HG03039 (cell line): ENCODE results near the gene DAAM1.

Experiments used
- ATAC-seq: cut with Tn5 transposase; IDR thresholded peaks from one replicate; pipeline ENCODE4 v1.9.1; 2021; ENCODE audit warnings: mild to moderate bottlenecking, moderate library complexity; ENCODE audit not compliant: unreplicated experiment

Gene DAAM1

DNA sequence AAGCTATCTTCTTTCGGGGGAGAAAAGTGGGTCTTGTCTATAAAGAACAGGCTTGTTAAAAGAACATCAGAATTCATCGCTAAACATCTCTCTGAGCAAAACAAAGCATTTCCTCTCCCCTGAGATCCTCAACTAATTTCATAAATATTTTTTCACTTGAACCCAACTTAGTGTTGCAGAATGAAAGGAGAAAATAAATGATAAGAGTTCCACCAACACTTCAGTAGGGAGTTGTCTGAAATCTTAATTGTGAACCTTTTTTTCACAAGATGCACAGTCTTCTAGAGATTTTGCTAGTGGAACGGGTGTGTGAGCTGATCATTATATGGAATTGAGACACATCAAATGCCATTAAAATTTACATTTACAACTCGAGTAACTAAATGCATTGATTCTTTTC, 1.3 kb upstream of the DAAM1 start:
- ATAC-seq: no peak

GRCh38 chr14:59187802-59188460, 536 bp upstream of the DAAM1 start:
- peak; percentile 2 for ATAC-seq

GRCh38 chr14:59189091-59189785, 771 bp downstream of the DAAM1 start:
- peak; percentile 11 for ATAC-seq

GRCh38 chr14:59189786-59190368, 1.4 kb downstream of the DAAM1 start:
- peak; percentile 35 for ATAC-seq

GRCh38 chr14:59190372-59190771, 1.9 kb downstream of the DAAM1 start:
- no peak for ATAC-seq

DNA sequence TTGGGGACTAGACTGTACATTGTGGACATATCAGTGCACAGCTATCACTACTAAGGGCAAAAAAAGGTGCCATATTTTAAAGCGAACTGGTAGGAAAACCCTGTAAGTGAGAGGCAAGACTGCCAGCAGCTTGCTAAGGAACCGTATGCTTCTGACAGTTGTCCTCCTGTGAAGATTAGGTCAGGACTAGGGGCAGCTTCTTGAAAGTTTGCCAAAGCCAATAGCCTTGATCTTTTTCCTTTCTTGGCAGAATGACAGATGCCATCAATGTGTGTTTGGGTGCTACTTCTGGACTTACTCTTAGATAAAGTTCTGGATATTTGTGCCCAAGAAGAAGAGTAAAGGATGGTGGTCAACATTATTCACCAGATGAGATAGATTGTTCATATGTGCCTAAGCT, 7.4 kb downstream of the DAAM1 start:
- no peak for ATAC-seq

- no peak for ATAC-seq
Measured at GRCh38 chr14:59197695-59198262, 9.3 kb downstream of the DAAM1 start.

- ATAC-seq: no peak
Measured at GRCh38 chr14:59199205-59199604, 10.7 kb downstream of the DAAM1 start.

DNA sequence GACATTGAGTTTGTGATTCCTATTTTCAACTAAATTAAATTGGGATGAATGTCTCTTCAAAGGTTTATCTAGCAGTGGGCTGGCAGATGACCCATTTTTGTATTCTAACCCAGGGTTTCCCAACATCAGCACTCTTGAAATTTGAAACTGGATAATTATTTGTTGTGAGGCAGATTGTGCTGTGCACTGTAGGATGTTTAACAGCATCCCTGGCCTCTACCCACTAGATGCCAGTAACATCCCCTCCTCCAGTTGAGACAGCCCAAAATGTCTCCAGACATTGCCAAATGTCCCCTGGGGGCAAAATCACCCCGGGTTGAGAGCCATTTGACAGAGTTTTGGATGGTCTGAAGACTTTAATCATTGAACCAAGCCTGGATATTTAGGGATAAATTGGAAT, 11.1 kb downstream of the DAAM1 start:
- no peak for ATAC-seq

GRCh38 chr14:59200195-59200594, 11.7 kb downstream of the DAAM1 start:
- ATAC-seq: no peak

- no peak for ATAC-seq
Measured at GRCh38 chr14:59202031-59202430, 13.6 kb downstream of the DAAM1 start.

- no peak for ATAC-seq
Measured at GRCh38 chr14:59204305-59204704, 15.8 kb downstream of the DAAM1 start.

DNA sequence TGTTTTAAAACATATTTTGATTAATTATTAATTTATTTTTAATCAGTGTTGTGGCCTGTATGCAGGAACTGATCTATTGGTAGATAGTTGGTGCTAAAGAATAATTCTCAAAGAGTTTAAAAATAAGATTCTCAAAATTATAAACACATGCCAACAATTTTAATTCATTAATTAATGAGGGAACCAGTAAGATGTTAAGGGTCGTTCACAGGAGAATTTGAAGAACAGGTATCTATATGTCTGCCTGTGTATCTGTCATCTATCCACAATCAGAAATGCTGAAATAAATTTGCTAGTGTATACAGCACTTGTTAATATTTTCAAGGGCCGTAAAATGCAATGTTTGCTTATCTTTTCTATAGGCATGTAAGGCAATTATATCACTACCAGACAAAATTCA, 18.4 kb downstream of the DAAM1 start:
- ATAC-seq: no peak

GRCh38 chr14:59207506-59207933, 19.1 kb downstream of the DAAM1 start:
- peak; percentile 50 for ATAC-seq

- no peak for ATAC-seq
Measured at GRCh38 chr14:59208224-59208814, 19.9 kb downstream of the DAAM1 start.

GRCh38 chr14:59208954-59209353, 20.5 kb downstream of the DAAM1 start:
- ATAC-seq: no peak

- no peak for ATAC-seq
Measured at GRCh38 chr14:59210621-59211020, 22.2 kb downstream of the DAAM1 start.

- ATAC-seq: no peak
Measured at GRCh38 chr14:59213368-59214315, 25.2 kb downstream of the DAAM1 start.

GRCh38 chr14:59214702-59215302, 26.3 kb downstream of the DAAM1 start:
- peak; percentile 70 for ATAC-seq

- ATAC-seq: no peak
Measured at GRCh38 chr14:59215322-59215721, 26.9 kb downstream of the DAAM1 start.
